ENCODE measurements around the gene MAN2C1. TPM values are rescaled to one million over a fixed set of nuclear protein-coding genes. Genes with fewer than 3 reads are reported as not detected.
A peak's percentile ranks its signal among the peaks of the same experiment; 100 is the strongest.
"Not testable (repeated sequence)": the region's sequence is repeated elsewhere in the genome, so short reads cannot be mapped to it uniquely, and the experiment has no call there.

The MAN2C1 gene
- total RNA-seq (2014; rRNA removed; shearing (Covaris generic)) = 35.3 and 37.1 TPM in 2 replicates

- peak; percentile 94 for DNase-seq (ENCODE audit: low read depth)
Measured at GRCh38 chr15:75367913-75368688, at the start of gene MAN2C1. Gene MAN2C1, minus strand, starts transcription at chr15:75368607. Its CDS starts 24 bp downstream, at chr15:75368583.

GRCh38 chr15:75416584-75416983 is 48.2 kb upstream of the MAN2C1 start:
- DNase-seq (ENCODE audit: low read depth) = no peak

GRCh38 chr15:75410196-75410595 is 41.8 kb upstream of the MAN2C1 start:
- DNase-seq (ENCODE audit: low read depth) = no peak

- no peak for DNase-seq (ENCODE audit: low read depth)
Measured at GRCh38 chr15:75407083-75407482, 38.7 kb upstream of the MAN2C1 start.

- no peak for DNase-seq (ENCODE audit: low read depth)
Measured at GRCh38 chr15:75403892-75404291, 35.5 kb upstream of the MAN2C1 start.

DNA sequence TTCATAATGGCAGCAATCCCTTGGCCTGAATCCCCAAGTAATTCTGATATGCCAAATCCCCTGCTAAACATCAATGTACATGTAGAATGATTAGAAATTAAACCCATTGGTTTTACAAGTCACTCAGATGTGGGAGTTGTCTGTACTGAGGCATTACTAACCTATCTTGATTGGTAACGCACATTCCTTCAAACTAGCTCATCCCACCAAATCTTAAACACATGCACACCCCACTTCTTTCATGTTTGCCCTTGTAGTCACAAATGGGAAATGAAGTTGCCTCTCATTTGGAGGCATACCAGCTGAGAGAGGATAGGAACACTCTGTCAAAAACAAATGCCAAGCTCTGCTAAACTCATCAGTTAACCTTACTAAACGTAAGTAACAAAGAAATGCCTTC is 29.1 kb upstream of the MAN2C1 start:
- no peak for DNase-seq (ENCODE audit: low read depth)

DNA sequence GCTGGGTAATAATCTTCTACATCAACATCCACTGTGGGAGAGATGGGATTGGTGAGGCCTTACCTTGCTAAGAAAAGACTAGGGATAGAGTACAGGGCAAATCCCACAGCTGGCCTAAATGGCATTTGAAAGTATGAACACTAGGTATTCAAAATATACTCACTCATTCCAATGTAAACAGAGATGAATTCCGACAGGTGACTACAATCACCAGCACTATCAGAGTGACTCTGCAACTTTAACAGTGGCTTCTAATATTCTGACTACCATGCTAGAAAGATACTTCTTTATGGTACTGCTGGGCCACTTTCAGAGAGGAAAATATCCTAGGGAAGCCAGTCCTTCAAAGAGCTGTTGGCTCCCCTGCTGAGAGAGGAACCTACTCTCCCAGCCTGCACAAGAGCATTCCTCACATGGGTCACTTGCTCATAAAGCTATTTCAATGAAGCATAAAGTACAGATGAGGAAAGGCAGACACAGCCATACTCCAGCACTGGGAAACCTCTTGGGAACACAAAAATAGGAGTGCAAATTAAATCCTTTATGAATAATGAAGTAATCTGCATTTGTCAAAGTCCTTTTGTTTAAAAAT is 21.5 kb upstream of the MAN2C1 start:
- DNase-seq (ENCODE audit: low read depth) = no peak

DNA sequence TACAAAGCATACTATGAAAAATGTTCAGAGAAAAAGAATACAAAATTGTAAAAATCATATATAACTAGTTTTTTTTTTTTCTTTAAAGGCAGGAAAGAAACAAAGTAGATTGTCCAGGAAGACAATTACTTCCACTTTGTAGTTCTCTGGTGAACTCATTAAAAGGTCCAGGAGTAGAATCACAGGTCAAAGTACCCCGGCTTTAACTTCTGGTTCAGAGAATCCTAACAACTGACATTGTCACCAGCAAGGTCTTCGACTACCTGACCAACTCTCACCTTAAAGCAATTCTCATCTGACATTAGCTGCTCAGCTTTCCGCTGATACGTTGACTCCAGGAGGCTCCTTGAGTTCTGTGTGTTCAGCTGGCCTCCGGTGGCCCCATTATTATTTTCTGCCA is 15.6 kb upstream of the MAN2C1 start:
- not testable (repeated sequence) for DNase-seq (ENCODE audit: low read depth)

- DNase-seq (ENCODE audit: low read depth) = no peak
Measured at GRCh38 chr15:75380773-75381172, 12.4 kb upstream of the MAN2C1 start.

GRCh38 chr15:75371901-75372688 is 3.7 kb upstream of the MAN2C1 start:
- DNase-seq (ENCODE audit: low read depth) = no peak

DNA sequence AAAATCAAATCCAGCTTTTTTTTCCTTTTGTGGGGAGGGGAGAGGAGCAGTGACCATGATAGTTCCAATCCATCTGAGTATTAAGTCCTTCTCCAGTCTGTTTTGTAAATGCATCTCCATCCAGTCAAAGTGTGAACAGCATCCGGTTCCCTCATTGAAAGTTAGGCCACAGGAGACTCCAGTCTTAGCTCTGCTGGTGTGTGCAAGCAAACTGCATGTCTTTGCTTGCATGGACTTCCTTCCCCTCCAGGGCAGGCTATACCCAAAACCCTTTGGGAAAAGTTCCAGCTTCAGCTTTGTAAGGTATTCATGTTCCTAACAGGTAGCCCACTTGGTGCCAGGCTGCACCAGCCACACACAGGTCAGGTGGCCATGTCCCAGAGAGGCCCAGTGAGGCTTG is 3.1 kb upstream of the MAN2C1 start:
- DNase-seq (ENCODE audit: low read depth) = no peak

DNA sequence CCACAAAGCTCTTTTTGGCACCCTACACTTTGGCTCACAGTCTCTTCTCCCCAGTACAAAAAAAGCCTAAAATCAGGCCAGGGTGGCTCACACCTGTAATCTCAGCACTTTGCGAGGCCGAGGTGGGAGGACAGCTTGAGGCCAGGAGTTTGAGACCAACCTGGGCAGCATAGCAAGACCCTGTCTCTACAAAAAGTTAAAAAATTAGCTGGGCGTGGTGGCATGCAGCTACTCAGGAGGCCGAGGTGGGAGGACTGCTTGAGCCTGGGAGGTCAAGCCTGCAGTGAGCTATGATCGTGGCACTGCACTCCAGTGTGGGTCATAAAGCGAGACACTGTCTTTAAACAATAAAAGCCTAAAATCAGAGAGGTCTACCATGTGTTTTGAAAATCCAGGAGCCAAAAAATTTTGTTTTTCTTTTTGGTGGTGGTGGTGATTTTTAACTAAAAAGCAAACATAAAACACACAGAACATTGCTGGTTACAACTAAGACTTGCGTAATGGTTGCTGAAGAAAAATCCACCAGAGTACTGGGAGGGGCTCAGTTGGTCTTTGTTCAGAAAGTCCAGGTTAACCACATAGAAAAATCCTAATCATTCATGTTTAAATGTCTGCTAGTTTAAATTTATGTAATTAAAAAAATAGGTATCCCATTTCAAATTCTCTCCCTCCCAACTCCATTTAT is 1.6 kb upstream of the MAN2C1 start:
- no peak for DNase-seq (ENCODE audit: low read depth)

- no peak for DNase-seq (ENCODE audit: low read depth)
Measured at GRCh38 chr15:75368689-75369239, 357 bp upstream of the MAN2C1 start.

DNA sequence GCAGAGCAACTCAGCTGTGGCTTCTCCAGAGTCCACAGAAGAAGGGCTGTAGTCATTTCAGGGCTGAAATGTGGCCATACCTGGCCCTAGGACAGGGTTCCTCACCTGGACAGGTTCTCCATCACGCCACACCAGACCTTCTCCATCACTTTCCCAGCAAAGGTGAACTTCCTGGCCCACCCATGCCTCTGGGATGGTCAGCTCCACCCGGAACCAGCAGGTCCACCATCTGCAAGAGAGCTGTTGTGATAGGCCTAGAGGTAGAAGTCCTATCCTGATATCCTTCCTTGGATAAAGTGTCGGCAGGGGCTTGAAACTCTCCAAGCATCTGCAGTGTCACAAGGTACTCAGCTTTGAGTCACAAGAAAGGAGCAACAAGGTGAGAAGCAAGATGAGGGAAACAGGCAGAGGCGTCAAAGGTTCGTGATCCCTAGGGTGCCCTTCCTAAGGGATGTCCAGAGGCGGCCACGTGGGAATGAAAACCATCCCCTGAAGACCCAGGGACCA is 948 bp downstream of the MAN2C1 start:
- no peak for DNase-seq (ENCODE audit: low read depth)

GRCh38 chr15:75367006-75367405 is 1.4 kb downstream of the MAN2C1 start:
- DNase-seq (ENCODE audit: low read depth) = no peak

DNA sequence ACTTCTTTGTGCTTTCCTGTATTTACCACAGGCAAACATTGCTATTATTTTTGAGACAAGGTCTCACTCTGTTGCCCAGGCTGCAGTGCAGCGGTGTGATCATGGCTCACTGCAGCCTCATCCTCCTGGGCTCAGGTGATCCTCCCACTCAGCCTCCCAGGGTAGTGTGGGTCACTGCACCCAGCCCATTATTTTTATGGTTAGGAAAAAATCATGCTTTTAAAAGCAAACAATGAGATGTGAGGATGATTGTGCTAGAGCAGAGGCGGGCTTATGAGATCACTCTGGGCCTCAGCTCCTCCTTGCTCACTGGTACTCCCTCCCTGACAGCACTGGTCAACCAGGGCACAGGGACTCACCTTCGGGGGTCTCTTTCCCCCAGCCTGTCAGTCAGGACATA is 2.2 kb downstream of the MAN2C1 start:
- DNase-seq (ENCODE audit: low read depth) = no peak

DNA sequence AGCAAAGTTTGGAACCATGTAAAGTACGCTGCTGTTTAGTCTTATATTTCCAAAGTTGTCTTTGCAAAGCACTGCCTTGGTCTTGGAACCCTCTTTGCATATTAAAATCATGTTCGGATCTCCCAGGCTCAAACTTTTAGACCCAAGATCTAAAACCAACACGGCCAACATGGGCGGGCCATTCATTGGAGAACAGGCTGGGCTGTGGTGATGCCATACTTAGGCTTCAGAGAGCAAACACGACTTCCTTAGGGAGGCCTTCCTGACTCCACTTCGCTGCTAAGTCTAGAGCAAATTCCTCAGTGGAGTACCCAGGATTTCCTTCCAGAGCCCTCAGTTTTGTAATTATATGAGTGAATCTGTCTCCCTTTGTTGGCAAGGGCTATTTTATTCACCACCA is 3.5 kb downstream of the MAN2C1 start:
- DNase-seq (ENCODE audit: low read depth) = no peak

GRCh38 chr15:75363786-75364185 is 4.6 kb downstream of the MAN2C1 start:
- no peak for DNase-seq (ENCODE audit: low read depth)

DNA sequence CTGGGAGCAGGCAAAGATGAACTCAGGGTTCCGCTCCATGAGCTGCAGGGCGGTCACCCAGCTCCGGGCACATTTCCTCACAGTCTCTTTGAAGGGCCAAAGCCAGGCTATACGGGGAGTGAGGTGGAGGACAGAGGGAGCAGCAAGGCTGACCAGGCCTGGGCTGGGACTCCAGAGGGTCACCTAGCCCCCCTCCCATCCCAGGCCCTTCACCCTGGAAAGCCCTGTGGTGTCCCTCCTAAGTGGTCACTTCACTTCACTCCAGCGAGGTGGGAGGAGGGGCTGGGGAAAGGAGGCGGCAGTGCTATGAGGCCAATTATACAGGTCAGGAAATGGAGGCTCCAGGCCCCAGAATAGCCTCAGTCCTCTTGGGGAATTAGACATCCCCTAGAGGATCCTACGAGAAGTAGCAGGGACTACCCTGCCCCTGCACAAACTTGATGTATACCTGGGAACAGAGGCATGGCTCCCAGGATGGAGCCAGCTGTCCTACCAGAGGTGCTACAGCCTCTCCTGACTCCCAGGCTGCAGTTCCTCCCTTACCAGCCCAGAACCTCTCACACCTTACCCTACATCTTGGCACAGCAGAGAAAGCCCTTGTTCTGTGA is 5.7 kb downstream of the MAN2C1 start:
- no peak for DNase-seq (ENCODE audit: low read depth)

GRCh38 chr15:75361989-75362641 is 6.3 kb downstream of the MAN2C1 start:
- no peak for DNase-seq (ENCODE audit: low read depth)
